ENCODE measurements around the gene FER. TPM values are rescaled to one million over a fixed set of nuclear protein-coding genes. Genes with fewer than 3 reads are reported as not detected.

FER gene
- total and polyA plus RNA-seq, 9 of the 15 experiments (the other 6 are each of a cell fraction or from before 2014, with no cell fraction given): 6.7 to 18.2 (median 8.9) TPM

DNA sequence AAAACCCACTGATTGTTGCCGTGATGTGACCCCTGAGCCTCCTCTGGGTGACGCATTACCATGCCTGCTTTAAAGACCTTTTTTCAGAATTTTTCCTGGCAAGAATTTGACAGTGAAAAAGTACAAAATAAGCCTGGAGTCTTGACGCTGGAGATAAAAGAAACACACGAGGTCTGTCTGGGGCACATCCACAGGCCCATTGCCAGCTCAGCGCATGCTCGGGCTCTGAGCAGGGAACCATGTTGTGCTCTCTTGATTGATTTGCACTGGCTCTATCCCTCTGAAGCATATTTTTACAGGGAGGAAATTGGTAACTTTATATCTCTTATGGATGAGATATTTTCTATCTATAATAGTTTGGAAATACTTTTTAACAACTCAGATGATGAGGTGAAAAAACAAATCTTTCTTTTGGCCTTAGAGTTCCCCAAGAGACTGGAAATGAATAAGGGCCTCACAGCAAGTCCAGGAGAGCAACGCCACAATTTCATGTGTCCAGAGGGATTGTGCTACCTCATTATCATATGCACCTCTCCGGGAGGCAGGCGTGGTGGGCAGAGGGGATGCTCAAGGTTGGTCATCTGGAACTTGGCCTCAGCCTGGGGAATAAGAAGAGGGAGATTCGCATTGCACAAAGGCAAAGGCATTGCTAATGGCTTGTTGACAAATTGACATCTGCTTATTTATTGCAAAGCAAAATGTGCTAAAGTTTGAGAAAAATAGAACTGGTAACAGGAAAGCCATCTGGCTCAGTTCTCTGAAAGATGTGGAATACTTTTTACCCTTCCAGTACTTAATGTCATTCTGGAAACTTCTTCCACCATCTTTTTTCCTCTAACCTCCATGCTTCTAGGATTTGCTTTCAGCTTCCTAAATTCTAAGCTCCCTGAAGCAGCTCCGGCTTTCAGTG lies 478.3 kb downstream of the FER start (continued):
- TF ChIP-seq ZBTB40 (IDR thresholded peaks at IDR 0.05): no peak
- no peak for TF ChIP-seq ZBTB40 (CRISPR knock-in tag; IDR thresholded peaks at IDR 0.05)
